Muscle layer of duodenum (tissue), 2 donors: ENCODE measurements around the gene NOS1AP.
"Not testable (repeated sequence)": the region's sequence is repeated elsewhere in the genome, so short reads cannot be mapped to it uniquely, and the experiment has no call there.

Experiments used
- H3K27ac ChIP-seq: one replicate; pipeline ENCODE4 v1.7.0; 2013; ENCODE audit warnings: mild to moderate bottlenecking, low read length
- H3K27me3 ChIP-seq: one replicate; pipeline ENCODE4 v1.7.0; 2013; ENCODE audit warnings: low read depth, mild to moderate bottlenecking, control low read depth, low read length
- H3K36me3 ChIP-seq, 2 donors: one replicate each; pipeline ENCODE4 v1.7.0; 2013; ENCODE audit warnings: low read length in 2 of 2, control low read depth in 1 of 2, mild to moderate bottlenecking in 1 of 2; ENCODE audit not compliant: insufficient read depth in 2 of 2, control insufficient read depth in 1 of 2
- H3K4me1 ChIP-seq, 2 donors: one replicate each; pipeline ENCODE4 v1.7.0; 2013; ENCODE audit warnings: low read length in 2 of 2, mild to moderate bottlenecking in 2 of 2, control low read depth in 1 of 2, moderate library complexity in 1 of 2; ENCODE audit not compliant: insufficient read depth in 2 of 2, control insufficient read depth in 1 of 2
- H3K4me3 ChIP-seq, 2 donors: one replicate each; pipeline ENCODE4 v1.7.0; 2013; ENCODE audit warnings: low read length in 2 of 2, low read depth in 1 of 2, mild to moderate bottlenecking in 1 of 2
- H3K9me3 ChIP-seq, 2 donors: one replicate each; pipeline ENCODE4 v1.7.0; 2013; ENCODE audit warnings: low read length in 2 of 2, control low read depth in 1 of 2, mild to moderate bottlenecking in 1 of 2; ENCODE audit not compliant: control insufficient read depth in 1 of 2
- donor health status: healthy.

Gene NOS1AP

DNA sequence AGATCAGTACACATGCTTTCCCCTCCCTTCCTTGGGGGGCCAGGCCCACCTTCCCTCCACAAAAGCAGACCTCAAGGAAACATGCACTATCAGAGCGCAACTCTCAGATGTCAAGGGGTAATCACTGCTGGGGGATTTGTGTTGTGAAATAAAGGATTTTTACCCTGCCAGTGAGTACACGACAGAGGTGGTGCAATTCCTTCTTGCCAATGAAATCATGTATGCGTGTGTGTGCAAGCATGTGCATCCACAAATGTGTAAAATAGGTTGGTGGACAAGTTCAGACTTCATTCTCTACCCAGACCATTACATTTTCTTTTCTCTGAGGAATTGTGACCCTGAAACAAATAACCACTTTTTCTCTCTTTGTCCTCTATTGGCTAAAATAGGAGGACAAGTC is 9.8 kb upstream of the NOS1AP start:
- Histone ChIP-seq H3K4me1 (no peaks in the 10 kb centered on the region), H3K4me3 (no peak overlapping the region), H3K27ac (no peak overlapping the region), H3K27me3 (no peaks in the 10 kb centered on the region), H3K9me3 (no peaks in the 10 kb centered on the region), H3K36me3 (no peaks in the 10 kb centered on the region)

- H3K4me1 ChIP-seq, result no peaks in the 10 kb centered on the region
- no peaks in the 10 kb centered on the region for H3K9me3 ChIP-seq
- H3K36me3 ChIP-seq, result no peaks in the 10 kb centered on the region
- no peak overlapping the region for H3K27ac ChIP-seq
- H3K4me3 ChIP-seq, result no peak overlapping the region
- H3K27me3 ChIP-seq, result no peaks in the 10 kb centered on the region
These were observed 9.2 kb upstream of the NOS1AP start for GRCh38 chr1:162060314-162060713.

DNA sequence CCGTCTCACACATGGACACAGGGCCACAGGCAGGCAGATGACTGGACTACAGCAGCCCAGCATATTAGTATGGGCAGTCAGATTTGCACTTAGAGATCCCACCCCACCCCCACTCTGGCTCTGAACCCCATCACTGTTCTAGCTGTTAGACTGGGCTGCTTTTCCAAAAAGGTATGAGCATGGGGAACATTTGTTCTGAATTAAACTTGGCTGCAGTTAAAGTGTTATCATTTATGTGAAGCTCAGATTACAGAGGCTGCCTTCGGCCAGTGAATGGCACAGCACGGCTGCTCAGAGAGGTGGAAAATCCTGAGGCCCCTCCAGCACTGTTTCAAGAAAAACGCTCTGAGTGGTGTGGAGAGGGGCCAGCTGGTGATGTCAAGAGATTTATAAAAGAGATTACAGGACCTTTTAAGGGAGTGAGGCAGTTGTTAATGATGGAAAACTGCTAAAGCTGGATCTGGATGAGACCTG is 6.9 kb upstream of the NOS1AP start:
- Histone ChIP-seq H3K9me3 (no peaks in the 10 kb centered on the region), H3K4me3 (no peak overlapping the region), H3K27ac (no peak overlapping the region), H3K27me3 (no peaks in the 10 kb centered on the region), H3K36me3 (no peaks in the 10 kb centered on the region), H3K4me1 (no peaks in the 10 kb centered on the region)

DNA sequence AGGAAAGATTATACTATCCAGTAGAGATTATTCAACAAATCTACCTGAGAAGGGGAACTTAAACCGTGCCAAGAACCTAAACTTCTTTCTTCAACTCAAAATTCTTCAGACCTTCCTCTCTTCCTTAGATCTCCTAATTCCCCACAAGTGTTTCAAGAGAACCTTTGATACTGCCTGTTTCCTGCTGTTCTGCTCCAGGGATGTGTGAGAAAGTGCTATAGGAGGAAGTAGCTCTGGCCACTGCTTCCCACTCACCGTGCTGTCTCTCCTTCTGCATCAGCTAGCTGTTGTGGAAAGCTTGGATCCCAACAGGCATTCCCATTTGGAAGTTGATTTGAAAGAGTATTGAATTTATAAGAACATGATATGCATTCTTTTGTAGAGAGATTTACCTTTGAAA is 4.5 kb upstream of the NOS1AP start:
- Histone ChIP-seq H3K27me3 (no peaks in the 10 kb centered on the region), H3K4me3 (no peak overlapping the region), H3K36me3 (no peaks in the 10 kb centered on the region), H3K4me1 (peaks cover 0 to 5% of the 10 kb centered on the region in 2 donors), H3K9me3 (no peaks in the 10 kb centered on the region), H3K27ac (no peak overlapping the region)

GRCh38 chr1:162066836-162067235 is 2.7 kb upstream of the NOS1AP start:
- Histone ChIP-seq H3K27me3 (peaks cover 11% of the 10 kb centered on the region), H3K4me1 (peaks cover 0 to 12% of the 10 kb centered on the region in 2 donors)
- not testable (repeated sequence) for H3K36me3 ChIP-seq, H3K4me3 ChIP-seq, H3K9me3 ChIP-seq, H3K27ac ChIP-seq

DNA sequence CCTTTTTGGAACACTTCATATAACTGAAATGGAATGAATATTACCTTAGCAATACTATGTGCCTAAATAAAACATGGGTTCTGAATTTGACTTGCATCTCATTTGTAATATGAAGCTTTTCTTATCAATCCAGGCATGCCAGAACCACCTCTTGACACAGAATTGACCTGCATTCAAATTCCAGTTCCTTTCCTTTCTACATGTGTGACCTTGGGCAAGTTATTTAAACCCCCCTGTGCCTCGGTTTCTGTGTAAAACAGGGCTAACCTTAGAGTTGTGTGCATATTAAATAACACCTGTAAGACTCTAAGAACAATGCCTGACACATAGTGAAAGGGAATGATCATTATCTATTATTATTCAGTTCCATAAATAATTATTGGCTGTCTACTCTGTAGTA is 2.0 kb upstream of the NOS1AP start:
- Histone ChIP-seq H3K36me3 (no peaks in the 10 kb centered on the region), H3K4me1 (peaks cover 0 to 12% of the 10 kb centered on the region in 2 donors), H3K9me3 (no peaks in the 10 kb centered on the region), H3K4me3 (no peak overlapping the region), H3K27ac (no peak overlapping the region), H3K27me3 (peaks cover 11% of the 10 kb centered on the region)

- Histone ChIP-seq H3K4me1 (peaks cover 0 to 12% of the 10 kb centered on the region in 2 donors), H3K27ac (no peak overlapping the region), H3K36me3 (no peaks in the 10 kb centered on the region), H3K4me3 (no peak overlapping the region), H3K9me3 (no peaks in the 10 kb centered on the region), H3K27me3 (peaks cover 11% of the 10 kb centered on the region)
These were observed 1.2 kb upstream of the NOS1AP start for GRCh38 chr1:162068301-162068700.

GRCh38 chr1:162070094-162070748 is 730 bp downstream of the NOS1AP start:
- no peaks in the 10 kb centered on the region for H3K9me3 ChIP-seq
- H3K27me3 ChIP-seq, result peaks cover 11% of the 10 kb centered on the region
- H3K4me3 ChIP-seq, result peak overlapping the region; percentile 60 to 72
- no peak overlapping the region for H3K27ac ChIP-seq
- no peaks in the 10 kb centered on the region for H3K36me3 ChIP-seq
- H3K4me1 ChIP-seq, result peaks cover 0 to 12% of the 10 kb centered on the region in 2 donors

DNA sequence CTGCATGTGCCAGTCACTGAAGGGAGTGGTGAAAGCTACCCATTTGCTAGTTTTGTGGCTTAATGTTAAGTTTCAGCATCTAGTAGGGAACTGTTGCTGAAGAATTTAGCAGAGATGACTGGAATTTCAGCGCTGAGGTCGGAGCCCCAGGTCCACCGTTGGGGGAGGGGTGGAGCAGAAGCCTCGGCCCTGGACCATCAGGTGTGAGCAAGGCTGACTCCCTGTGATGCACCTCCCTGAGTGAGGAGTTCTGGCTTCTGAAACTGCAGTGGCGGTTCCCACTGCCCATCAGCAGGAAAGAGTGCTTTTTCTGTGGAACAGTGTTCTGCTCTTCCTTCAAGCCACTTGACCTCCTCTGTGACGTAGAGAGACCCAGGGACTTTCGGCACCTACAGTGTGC is 1.3 kb downstream of the NOS1AP start:
- Histone ChIP-seq H3K4me3 (peak overlapping the region; percentile 60 to 72), H3K9me3 (no peaks in the 10 kb centered on the region), H3K27ac (no peak overlapping the region), H3K4me1 (peaks cover 0 to 12% of the 10 kb centered on the region in 2 donors), H3K36me3 (no peaks in the 10 kb centered on the region), H3K27me3 (peaks cover 11% of the 10 kb centered on the region)

DNA sequence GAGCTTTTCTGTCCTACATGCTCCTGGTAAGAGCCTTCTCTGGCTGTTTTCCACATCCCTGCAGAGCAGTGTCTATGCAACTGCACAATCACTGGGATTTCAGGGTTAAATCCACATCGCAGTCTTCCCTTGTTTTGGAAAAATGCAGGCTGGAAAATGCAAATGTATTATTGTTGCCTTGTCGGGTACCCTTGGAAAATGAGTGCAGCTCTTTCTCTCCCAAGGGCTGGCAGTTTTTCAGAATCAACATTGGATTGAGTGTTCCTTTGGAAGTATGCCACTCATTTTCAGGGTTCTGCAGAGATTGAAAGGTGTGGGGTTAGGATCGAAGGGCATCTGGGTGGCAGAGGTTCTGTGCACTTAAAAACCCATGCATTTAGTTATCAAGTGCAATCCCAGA is 3.2 kb downstream of the NOS1AP start:
- no peaks in the 10 kb centered on the region for H3K9me3 ChIP-seq
- no peaks in the 10 kb centered on the region for H3K36me3 ChIP-seq
- H3K27ac ChIP-seq, result no peak overlapping the region
- peaks cover 11% of the 10 kb centered on the region for H3K27me3 ChIP-seq
- H3K4me1 ChIP-seq, result peaks cover 0 to 12% of the 10 kb centered on the region in 2 donors
- no peak overlapping the region for H3K4me3 ChIP-seq

DNA sequence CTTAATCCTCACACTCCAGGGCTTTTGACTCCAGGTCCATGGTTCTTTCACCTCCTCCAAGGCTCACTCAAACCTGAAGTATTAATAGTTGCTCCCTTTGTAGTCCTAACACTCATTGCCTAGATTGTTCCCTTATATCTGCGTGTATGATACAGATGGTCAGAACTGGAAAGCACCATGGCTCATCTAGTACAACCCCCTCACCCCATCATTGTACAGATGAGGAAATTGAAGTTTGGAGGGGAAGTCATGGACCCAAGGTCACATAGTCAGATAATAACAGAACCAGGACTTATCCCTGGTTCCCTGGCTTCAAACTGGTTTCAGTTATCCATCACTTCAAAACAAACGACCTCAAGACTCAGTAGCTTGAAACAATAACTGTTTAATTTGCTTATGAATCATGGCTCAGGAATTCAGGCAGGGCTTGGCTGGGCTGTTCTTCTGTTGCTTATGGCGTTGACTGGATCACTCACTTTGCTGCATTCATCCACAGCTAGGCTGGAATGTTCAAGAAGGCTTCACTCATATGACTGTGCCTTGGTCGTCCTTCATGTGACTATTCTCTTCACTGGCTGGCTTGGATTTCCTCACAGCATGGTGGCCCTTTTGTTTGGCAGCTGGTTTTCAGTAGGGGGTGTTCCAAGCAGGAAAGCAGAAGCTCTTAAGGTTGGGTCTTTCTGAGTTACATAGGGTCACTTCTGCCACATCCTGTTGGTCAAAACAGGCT is 5.0 kb downstream of the NOS1AP start:
- Histone ChIP-seq H3K9me3 (no peaks in the 10 kb centered on the region), H3K4me1 (peaks cover 0 to 9% of the 10 kb centered on the region in 2 donors), H3K4me3 (no peak overlapping the region), H3K27ac (no peak overlapping the region), H3K36me3 (no peaks in the 10 kb centered on the region), H3K27me3 (peaks cover 11% of the 10 kb centered on the region)
